Smooth muscle cell (in vitro differentiated cells): ENCODE measurements around the gene IL10RB. TPM values are rescaled to one million over a fixed set of nuclear protein-coding genes. Genes with fewer than 3 reads are reported as not detected.
"Not testable (repeated sequence)": the region's sequence is repeated elsewhere in the genome, so short reads cannot be mapped to it uniquely, and the experiment has no call there.

Experiments
- DNase-seq: peaks from one replicate; lab custom pipeline; 2025; ENCODE audit not compliant: unreplicated experiment; lab: John Stamatoyannopoulos, UW
- H2AFZ ChIP-seq: fragments of 200-600 bp; sonication (generic); 2 replicates; pipeline ENCODE4 v1.6.0; 2016; ENCODE audit warnings: antibody characterized with exemption, low read depth, mild to moderate bottlenecking
- H3F3A ChIP-seq: fragments of 200-600 bp; sonication (generic); 2 replicates; pipeline ENCODE4 v1.6.0; 2017; ENCODE audit warnings: antibody characterized with exemption, low read depth
- H3K27ac ChIP-seq: fragments of 200-600 bp; sonication (generic); 2 replicates; pipeline ENCODE4 v1.5.1; 2016; ENCODE audit warnings: low read depth, mild to moderate bottlenecking
- H3K27me3 ChIP-seq: fragments of 200-600 bp; sonication (generic); 2 replicates; pipeline ENCODE4 v1.6.1; 2016; ENCODE audit warnings: low read depth, mild to moderate bottlenecking
- H3K36me3 ChIP-seq: fragments of 200-600 bp; sonication (generic); 2 replicates; pipeline ENCODE4 v1.5.1; 2016; ENCODE audit warnings: low read depth
- H3K4me1 ChIP-seq: fragments of 200-600 bp; sonication (generic); 2 replicates; pipeline ENCODE4 v1.5.1; 2016; ENCODE audit warnings: low read depth
- H3K4me2 ChIP-seq: fragments of 200-600 bp; sonication (generic); 2 replicates; pipeline ENCODE4 v1.6.0; 2016; ENCODE audit warnings: mild to moderate bottlenecking
- H3K4me3 ChIP-seq: fragments of 200-600 bp; sonication (generic); 2 replicates; pipeline ENCODE4 v1.5.1; 2016; ENCODE audit warnings: mild to moderate bottlenecking
- H3K79me2 ChIP-seq: fragments of 200-600 bp; sonication (generic); 2 replicates; pipeline ENCODE4 v1.6.0; 2016; ENCODE audit warnings: low read depth, mild to moderate bottlenecking
- H3K9ac ChIP-seq: fragments of 200-600 bp; sonication (generic); 2 replicates; pipeline ENCODE4 v1.6.0; 2016; ENCODE audit warnings: low read depth
- H3K9me3 ChIP-seq: fragments of 200-600 bp; sonication (generic); replicated peaks from 2 replicates; pipeline ENCODE4 v1.5.1; 2016; ENCODE audit warnings: low read depth
- H4K20me1 ChIP-seq: fragments of 200-600 bp; sonication (generic); 2 replicates; pipeline ENCODE4 v1.6.0; 2016; ENCODE audit warnings: low read depth
- WGBS: methylation state at CpG from one replicate; pipeline ENCODE4 v1.1.7; 2016; ENCODE audit warnings: low lambda C conversion rate; 5-methylcytosine and 5-hydroxymethylcytosine counted together
- polyA plus RNA-seq: library from polyadenylated mRNA; unstranded; fragments of >200 nt; fragmentation: Nextera tagmentation; extraction: Ambion mirVana; gene quantifications from 2 replicates; pipeline ENCODE4 v1.2.1, GENCODE V29; 2016
- total RNA-seq: library from RNA; depleted of rRNA; stranded (reverse); fragments of >200 nt; gene quantifications from 2 replicates; pipeline ENCODE4 v1.2.3, GENCODE V29; 2014
- TF ChIP-seq, protein P1 (sequence below): fragments of 200-600 bp; sonication (generic); IDR thresholded peaks from 2 replicates; pipeline ENCODE4 v1.5.1; 2017; ENCODE audit warnings: borderline replicate concordance, mild to moderate bottlenecking, antibody characterized with exemption; ENCODE audit not compliant: insufficient read depth, poor library complexity, severe bottlenecking

IL10RB gene
- total and polyA plus RNA-seq, 2 experiments from 2014 or later: 34.4 to 40.2 TPM

DNA sequence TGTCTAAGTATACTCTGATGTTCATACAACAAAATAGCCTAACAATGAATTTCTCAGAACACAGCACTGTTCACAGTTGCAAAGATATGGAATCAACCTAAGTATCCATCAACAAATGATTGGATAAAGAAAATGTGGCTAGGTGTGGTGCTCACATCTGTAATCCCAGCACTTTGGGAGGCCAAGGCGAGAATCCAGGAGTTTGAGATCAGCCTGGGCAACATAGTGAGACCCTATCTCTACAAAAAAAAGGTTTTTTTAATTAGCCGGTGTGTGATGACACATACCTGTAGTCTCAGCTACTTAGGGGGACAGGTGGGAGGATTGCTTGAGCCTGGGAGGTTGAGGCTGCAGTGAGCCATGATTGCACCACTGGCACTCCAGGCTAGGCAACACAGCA is 25.8 kb upstream of the IL10RB start:
- Histone ChIP-seq H2AFZ (no peak overlapping the region), H3K4me2 (no peak overlapping the region), H4K20me1 (peaks cover 46% of the 10 kb centered on the region), H3F3A (no peaks in the 10 kb centered on the region), H3K27ac (no peak overlapping the region), H3K4me3 (no peak overlapping the region), H3K9ac (no peak overlapping the region), H3K27me3 (no peaks in the 10 kb centered on the region), H3K79me2 (peaks cover 49% of the 10 kb centered on the region), H3K9me3 (no peaks in the 10 kb centered on the region), H3K4me1 (no peaks in the 10 kb centered on the region), H3K36me3 (peaks cover 3% of the 10 kb centered on the region)
- TF ChIP-seq, protein P1, sequence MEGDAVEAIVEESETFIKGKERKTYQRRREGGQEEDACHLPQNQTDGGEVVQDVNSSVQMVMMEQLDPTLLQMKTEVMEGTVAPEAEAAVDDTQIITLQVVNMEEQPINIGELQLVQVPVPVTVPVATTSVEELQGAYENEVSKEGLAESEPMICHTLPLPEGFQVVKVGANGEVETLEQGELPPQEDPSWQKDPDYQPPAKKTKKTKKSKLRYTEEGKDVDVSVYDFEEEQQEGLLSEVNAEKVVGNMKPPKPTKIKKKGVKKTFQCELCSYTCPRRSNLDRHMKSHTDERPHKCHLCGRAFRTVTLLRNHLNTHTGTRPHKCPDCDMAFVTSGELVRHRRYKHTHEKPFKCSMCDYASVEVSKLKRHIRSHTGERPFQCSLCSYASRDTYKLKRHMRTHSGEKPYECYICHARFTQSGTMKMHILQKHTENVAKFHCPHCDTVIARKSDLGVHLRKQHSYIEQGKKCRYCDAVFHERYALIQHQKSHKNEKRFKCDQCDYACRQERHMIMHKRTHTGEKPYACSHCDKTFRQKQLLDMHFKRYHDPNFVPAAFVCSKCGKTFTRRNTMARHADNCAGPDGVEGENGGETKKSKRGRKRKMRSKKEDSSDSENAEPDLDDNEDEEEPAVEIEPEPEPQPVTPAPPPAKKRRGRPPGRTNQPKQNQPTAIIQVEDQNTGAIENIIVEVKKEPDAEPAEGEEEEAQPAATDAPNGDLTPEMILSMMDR: no peak
- WGBS: 94% methylated on average over 2 of the region's 2 CpGs
- DNase-seq: no peak

DNA sequence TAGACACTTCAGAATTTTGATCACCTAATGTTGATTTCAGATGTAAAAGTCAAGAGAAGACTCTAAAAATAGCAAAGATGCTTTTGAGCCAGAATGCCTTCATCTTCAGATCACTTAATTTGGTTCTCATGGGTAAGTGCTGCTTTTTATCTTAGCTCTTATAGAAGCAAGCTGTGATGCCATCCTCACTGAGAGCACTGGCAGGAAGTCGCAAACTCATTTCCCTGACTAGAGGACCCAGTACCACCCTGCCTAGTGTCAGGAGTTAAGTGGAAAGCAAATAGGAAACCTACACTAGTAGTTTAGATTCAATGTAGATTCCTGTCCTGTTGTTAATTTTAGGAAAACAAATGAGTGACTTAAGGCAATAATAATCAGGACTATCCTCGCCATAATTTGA is 24.3 kb upstream of the IL10RB start:
- 95% methylated on average over 2 of the region's 2 CpGs for WGBS

DNA sequence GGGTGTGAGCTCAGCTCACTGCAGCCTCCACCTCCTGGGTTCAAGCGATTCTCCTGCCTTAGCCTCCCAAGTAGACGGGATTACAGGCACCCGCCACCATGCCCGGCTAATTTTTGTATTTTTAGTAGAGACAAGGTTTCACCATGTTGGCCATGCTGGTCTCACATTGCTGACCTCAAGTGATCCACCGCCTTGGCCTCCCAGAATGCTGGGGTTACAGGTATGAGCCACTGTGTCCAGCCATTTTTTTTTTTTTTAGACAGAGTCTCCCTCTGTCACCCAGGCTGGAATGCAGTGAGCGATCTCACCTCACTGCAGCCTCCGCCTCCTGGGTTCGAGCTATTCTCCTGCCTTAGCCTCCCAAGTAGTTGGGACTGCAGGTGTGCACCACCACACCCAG is 23.3 kb upstream of the IL10RB start:
- H3K36me3 ChIP-seq, DNase-seq, H3K4me1 ChIP-seq, H3F3A ChIP-seq, H3K27ac ChIP-seq, H2AFZ ChIP-seq, H3K4me3 ChIP-seq, H3K4me2 ChIP-seq, H3K9me3 ChIP-seq, H3K9ac ChIP-seq, H3K27me3 ChIP-seq: not testable (repeated sequence)
- Histone ChIP-seq H3K79me2 (peaks cover 32% of the 10 kb centered on the region), H4K20me1 (peaks cover 27% of the 10 kb centered on the region)
- WGBS: 97% methylated on average over 7 of the region's 8 CpGs

More for the DNA sequence above, 24.3 kb upstream of the IL10RB start:
- Histone ChIP-seq H3K27me3 (no peaks in the 10 kb centered on the region), H3K36me3 (peaks cover 8% of the 10 kb centered on the region), H3K9me3 (no peaks in the 10 kb centered on the region), H3K79me2 (peaks cover 38% of the 10 kb centered on the region), H3K4me1 (no peaks in the 10 kb centered on the region), H3K4me3 (no peak overlapping the region), H3K4me2 (no peak overlapping the region), H2AFZ (no peak overlapping the region), H3F3A (no peaks in the 10 kb centered on the region), H3K9ac (no peak overlapping the region), H4K20me1 (peaks cover 36% of the 10 kb centered on the region), H3K27ac (no peak overlapping the region)
- TF ChIP-seq, protein P1: no peak
- DNase-seq: no peak

- DNase-seq: no peak
- Histone ChIP-seq H3K36me3 (peaks cover 15% of the 10 kb centered on the region), H3K9me3 (no peaks in the 10 kb centered on the region), H3K4me2 (no peak overlapping the region), H3K9ac (no peak overlapping the region), H3K79me2 (peaks cover 27% of the 10 kb centered on the region), H3K4me3 (no peak overlapping the region), H4K20me1 (peaks cover 20% of the 10 kb centered on the region), H3K4me1 (no peaks in the 10 kb centered on the region), H3K27me3 (no peaks in the 10 kb centered on the region), H3K27ac (no peak overlapping the region), H3F3A (no peaks in the 10 kb centered on the region), H2AFZ (no peak overlapping the region)
- TF ChIP-seq, protein P1: no peak
- WGBS: 96% methylated on average over 6 of the region's 6 CpGs
These were observed 21.9 kb upstream of the IL10RB start for GRCh38 chr21:33244082-33244778.
